ENCODE results near the gene CGGBP1. TPM values are rescaled to one million over a fixed set of nuclear protein-coding genes. Genes with fewer than 3 reads are reported as not detected.

Gene CGGBP1
- total RNA-seq, 1 experiment from 2014 or later, result 48.6 TPM

DNA sequence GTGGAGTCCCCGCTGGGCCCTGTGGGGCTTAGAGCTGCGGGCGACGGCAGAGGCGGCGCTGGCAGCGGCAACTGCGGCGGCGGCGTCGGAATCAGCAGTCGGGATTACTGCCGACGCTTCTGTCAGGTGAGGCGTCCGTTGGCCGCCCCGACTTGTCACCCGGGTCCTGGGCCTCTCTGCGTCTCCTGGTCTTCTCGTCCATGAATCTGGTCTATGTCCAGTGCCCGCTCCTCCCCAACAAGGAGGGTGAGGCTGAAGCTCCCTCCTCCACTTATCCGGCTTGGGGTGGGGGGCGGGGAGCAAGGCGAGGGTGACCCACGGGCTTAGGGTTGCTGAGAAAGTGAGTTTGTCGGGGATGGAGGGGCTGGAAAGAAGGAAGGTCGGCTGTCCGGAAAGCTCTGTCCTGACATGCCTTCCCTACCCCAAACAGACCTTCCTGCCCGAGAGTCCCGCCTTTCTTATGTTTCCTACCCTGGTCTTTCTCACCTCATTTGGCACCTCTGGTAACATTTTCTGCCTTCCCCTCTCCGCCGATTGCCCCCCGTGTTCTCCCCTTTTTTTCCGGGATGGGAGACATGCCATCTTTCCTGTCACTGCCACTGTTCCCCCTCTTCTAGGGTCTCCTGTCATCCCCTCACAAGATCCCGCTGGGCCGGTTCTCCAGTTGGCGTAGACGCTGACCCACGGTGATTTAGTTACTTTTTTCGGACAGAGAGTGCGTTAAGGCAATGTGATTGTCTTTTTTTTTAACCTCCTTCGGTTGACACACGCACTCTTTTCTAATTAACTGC, 770 bp upstream of the CGGBP1 start:
- peaks cover 36% of the 10 kb centered on the region for H3K36me3 ChIP-seq
- DNase-seq (ENCODE audit: low read depth in 1 of 2, low spot score in 2 of 2), result no peak
- H3K4me3 ChIP-seq, result peak overlapping the region; percentile 82
- H3K27me3 ChIP-seq (replicated peaks), result no peaks in the 10 kb centered on the region
- H3K4me1 ChIP-seq (replicated peaks), result no peaks in the 10 kb centered on the region
- H3K9me3 ChIP-seq (replicated peaks), result no peaks in the 10 kb centered on the region
- peak overlapping the region; percentile 26 for H3K27ac ChIP-seq

DNA sequence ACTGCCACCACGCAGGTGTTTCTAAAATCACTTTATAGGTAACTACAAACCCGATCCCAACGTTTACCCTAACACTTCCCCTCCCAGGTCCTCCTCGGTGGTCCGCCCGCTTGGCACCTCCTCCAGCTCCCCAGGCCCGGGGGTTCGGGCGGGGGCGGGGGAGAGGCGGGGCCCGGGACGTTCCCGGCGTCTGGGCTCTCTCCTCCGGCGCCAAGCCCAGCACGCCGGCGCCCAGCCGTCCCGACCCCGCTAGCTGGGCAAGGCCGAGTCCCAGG, 562 bp downstream of the CGGBP1 start:
- Histone ChIP-seq H3K4me3 (peak overlapping the region; percentile 82), H3K27ac (peak overlapping the region; percentile 92), H3K36me3 (peaks cover 48% of the 10 kb centered on the region), H3K4me1 (replicated peaks) (no peaks in the 10 kb centered on the region), H3K9me3 (replicated peaks) (no peaks in the 10 kb centered on the region), H3K27me3 (replicated peaks) (no peaks in the 10 kb centered on the region)
- DNase-seq (ENCODE audit: low read depth in 1 of 2, low spot score in 2 of 2), result no peak

- H3K9me3 ChIP-seq (replicated peaks), result no peaks in the 10 kb centered on the region
- no peaks in the 10 kb centered on the region for H3K27me3 ChIP-seq (replicated peaks)
- peak overlapping the region; percentile 82 for H3K4me3 ChIP-seq
- peak overlapping the region; percentile 92 for H3K27ac ChIP-seq
- peaks cover 48% of the 10 kb centered on the region for H3K36me3 ChIP-seq
- H3K4me1 ChIP-seq (replicated peaks), result no peaks in the 10 kb centered on the region
- peak in 1 of 2 experiments; percentile 25 for DNase-seq (ENCODE audit: low read depth in 1 of 2, low spot score in 2 of 2)
Measured at GRCh38 chr3:88057630-88058305, 1.0 kb downstream of the CGGBP1 start.

DNA sequence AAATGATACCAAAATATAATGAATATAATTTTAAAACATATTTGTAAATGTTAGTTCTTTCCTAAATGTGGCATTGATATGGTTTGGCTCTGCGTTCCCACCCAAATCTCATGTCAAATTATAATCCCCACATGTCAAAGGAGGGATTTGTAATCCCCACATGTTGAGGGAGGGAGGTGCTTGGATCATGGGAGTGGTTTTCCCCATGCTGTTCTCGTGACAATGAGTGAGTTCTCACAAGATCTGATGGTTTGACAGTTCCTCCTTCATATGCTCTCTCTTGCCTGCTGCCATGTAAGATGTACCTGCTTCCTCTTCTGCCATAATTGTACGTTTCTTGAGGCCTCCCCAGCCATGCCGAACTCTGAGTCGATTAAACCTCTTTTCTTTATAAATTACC, 12.0 kb downstream of the CGGBP1 start:
- Histone ChIP-seq H3K27ac (no peak overlapping the region), H3K4me3 (no peak overlapping the region), H3K9me3 (replicated peaks) (no peaks in the 10 kb centered on the region), H3K27me3 (replicated peaks) (no peaks in the 10 kb centered on the region), H3K36me3 (no peaks in the 10 kb centered on the region), H3K4me1 (replicated peaks) (no peaks in the 10 kb centered on the region)
- DNase-seq (ENCODE audit: low read depth in 1 of 2, low spot score in 2 of 2), result no peak

DNA sequence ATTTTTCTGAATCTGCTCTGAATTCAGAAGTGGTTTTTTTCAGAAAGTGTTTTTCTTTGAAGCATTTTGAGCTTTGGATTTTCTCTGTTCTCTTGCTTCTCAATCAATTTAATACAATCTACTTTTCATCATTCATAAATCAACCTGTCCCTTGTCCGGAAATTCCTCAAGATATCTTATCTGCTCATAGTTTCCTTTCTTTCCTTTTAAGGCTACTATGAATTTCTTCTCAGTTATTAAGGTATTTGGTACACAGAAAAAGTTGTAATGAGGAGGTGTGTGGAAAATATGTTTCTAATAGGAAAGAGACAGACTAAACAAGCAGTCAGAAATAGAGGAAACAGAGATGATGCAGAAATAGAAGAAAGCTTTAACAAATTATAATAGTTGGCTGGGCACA, 14.4 kb downstream of the CGGBP1 start:
- Histone ChIP-seq H3K9me3 (replicated peaks) (no peaks in the 10 kb centered on the region), H3K4me1 (replicated peaks) (no peaks in the 10 kb centered on the region), H3K27ac (no peak overlapping the region), H3K27me3 (replicated peaks) (no peaks in the 10 kb centered on the region), H3K4me3 (no peak overlapping the region), H3K36me3 (no peaks in the 10 kb centered on the region)
- DNase-seq (ENCODE audit: low read depth in 1 of 2, low spot score in 2 of 2), result no peak

DNA sequence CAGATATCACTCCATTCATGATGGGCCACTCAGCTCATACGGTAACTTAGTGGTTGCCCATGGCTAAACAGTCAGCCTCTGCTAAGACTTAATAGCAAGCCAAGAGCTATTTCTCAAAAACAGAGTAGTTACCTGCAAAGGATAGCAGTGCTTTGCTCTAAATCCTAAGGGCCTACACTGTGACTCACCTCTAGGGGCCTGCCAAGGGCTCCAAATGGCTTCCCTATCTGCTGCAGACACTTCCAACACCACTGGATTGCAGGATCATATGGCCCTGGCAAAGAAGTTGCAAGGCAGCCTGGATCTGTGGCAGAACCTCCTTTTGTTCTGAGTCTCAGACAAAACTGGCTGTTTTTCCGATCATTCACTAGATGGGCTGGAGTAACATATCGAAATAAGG, 17.8 kb downstream of the CGGBP1 start:
- Histone ChIP-seq H3K4me1 (replicated peaks) (no peaks in the 10 kb centered on the region), H3K27ac (no peak overlapping the region), H3K4me3 (no peak overlapping the region), H3K36me3 (no peaks in the 10 kb centered on the region), H3K9me3 (replicated peaks) (no peaks in the 10 kb centered on the region), H3K27me3 (replicated peaks) (no peaks in the 10 kb centered on the region)
- no peak for DNase-seq (ENCODE audit: low read depth in 1 of 2, low spot score in 2 of 2)

DNA sequence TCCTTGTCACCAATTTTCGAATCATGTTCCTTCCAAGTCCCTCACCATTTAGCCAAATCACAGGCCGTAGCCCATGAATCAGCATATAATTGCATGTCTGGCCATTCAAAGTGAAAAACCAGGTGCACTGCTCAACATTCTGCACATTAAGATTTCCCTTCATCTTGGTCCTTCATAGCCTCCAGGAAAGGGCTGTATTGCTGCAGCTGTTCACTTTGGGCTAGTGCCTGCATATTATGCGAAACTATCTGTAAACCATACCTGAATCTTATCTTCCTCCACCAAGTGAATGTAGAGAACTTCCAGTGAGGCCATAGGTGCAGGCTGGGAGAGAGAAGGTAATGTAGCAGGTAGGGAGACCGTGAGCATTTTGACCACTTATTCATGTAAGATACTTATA, 18.3 kb downstream of the CGGBP1 start:
- no peaks in the 10 kb centered on the region for H3K36me3 ChIP-seq
- H3K4me1 ChIP-seq (replicated peaks), result no peaks in the 10 kb centered on the region
- no peaks in the 10 kb centered on the region for H3K9me3 ChIP-seq (replicated peaks)
- H3K4me3 ChIP-seq, result no peak overlapping the region
- H3K27ac ChIP-seq, result no peak overlapping the region
- no peaks in the 10 kb centered on the region for H3K27me3 ChIP-seq (replicated peaks)
- DNase-seq (ENCODE audit: low read depth in 1 of 2, low spot score in 2 of 2), result no peak

DNA sequence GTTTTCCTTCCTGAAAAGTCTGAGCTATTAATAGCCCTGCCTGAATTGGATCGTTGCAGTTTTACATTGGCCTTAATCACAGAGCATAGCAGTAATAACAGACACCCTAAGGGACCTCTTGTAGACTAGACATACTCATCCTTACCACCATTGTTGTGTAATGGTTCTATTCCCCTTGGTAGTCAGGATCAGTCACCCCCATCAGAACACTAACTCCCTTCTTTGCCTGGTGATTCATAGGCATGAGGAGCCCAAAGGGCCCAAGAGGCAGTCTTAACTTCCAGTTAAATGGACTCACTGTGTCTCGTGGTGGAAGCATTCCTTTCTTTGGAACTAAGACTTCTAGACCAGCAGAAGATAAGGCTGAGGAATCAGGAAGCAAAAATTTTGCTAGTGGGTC, 20.2 kb downstream of the CGGBP1 start:
- no peaks in the 10 kb centered on the region for H3K27me3 ChIP-seq (replicated peaks)
- H3K27ac ChIP-seq, result no peak overlapping the region
- DNase-seq (ENCODE audit: low read depth in 1 of 2, low spot score in 2 of 2), result no peak
- H3K4me1 ChIP-seq (replicated peaks), result no peaks in the 10 kb centered on the region
- no peaks in the 10 kb centered on the region for H3K36me3 ChIP-seq
- no peaks in the 10 kb centered on the region for H3K9me3 ChIP-seq (replicated peaks)
- H3K4me3 ChIP-seq, result no peak overlapping the region

GRCh38 chr3:88036221-88036620, 22.6 kb downstream of the CGGBP1 start:
- DNase-seq (ENCODE audit: low read depth in 1 of 2, low spot score in 2 of 2), result no peak

GRCh38 chr3:88034491-88035275, 24.1 kb downstream of the CGGBP1 start:
- no peaks in the 10 kb centered on the region for H3K27me3 ChIP-seq (replicated peaks)
- H3K4me1 ChIP-seq (replicated peaks), result peaks cover 4% of the 10 kb centered on the region; the same call in 1 of the 2 replicates
- no peaks in the 10 kb centered on the region for H3K36me3 ChIP-seq
- no peak for DNase-seq (ENCODE audit: low read depth in 1 of 2, low spot score in 2 of 2)
- H3K27ac ChIP-seq, result no peak overlapping the region
- H3K4me3 ChIP-seq, result no peak overlapping the region
- H3K9me3 ChIP-seq (replicated peaks), result no peaks in the 10 kb centered on the region

More at GRCh38 chr3:88036221-88036620, 22.6 kb downstream of the CGGBP1 start:
- no peak overlapping the region for H3K27ac ChIP-seq
- H3K36me3 ChIP-seq, result no peaks in the 10 kb centered on the region
- no peaks in the 10 kb centered on the region for H3K27me3 ChIP-seq (replicated peaks)
- no peak overlapping the region for H3K4me3 ChIP-seq
- peaks cover 4% of the 10 kb centered on the region; the same call in 1 of the 2 replicates for H3K4me1 ChIP-seq (replicated peaks)
- no peaks in the 10 kb centered on the region for H3K9me3 ChIP-seq (replicated peaks)

- DNase-seq (ENCODE audit: low read depth in 1 of 2, low spot score in 2 of 2), result no peak
Measured at GRCh38 chr3:88033808-88034207, 25.0 kb downstream of the CGGBP1 start.

DNA sequence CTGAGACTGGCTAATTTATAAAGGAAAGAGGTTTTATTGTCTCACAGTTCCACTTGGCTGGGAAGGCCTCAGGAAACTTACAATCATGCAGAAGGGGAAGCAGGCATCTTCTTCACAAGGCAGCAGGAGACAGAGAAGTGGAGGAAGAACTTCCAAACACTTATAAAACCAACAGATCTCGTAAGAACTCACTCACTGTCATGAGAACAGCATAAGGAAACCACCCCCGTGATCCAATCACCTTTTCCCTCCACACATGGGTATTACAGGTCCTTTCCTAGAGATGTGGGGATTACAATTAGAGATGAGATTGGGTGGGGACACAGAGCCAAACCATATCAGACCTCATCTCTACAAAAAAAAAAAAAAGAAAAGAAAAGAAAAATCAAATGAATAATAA, 25.7 kb downstream of the CGGBP1 start:
- Histone ChIP-seq H3K27me3 (replicated peaks) (no peaks in the 10 kb centered on the region), H3K27ac (no peak overlapping the region), H3K36me3 (no peaks in the 10 kb centered on the region)

More at GRCh38 chr3:88033808-88034207, 25.0 kb downstream of the CGGBP1 start:
- Histone ChIP-seq H3K9me3 (replicated peaks) (no peaks in the 10 kb centered on the region), H3K27ac (no peak overlapping the region), H3K4me1 (replicated peaks) (peaks cover 4% of the 10 kb centered on the region; the same call in 1 of the 2 replicates), H3K4me3 (no peak overlapping the region), H3K27me3 (replicated peaks) (no peaks in the 10 kb centered on the region), H3K36me3 (no peaks in the 10 kb centered on the region)

GRCh38 chr3:88032245-88032644, 26.6 kb downstream of the CGGBP1 start:
- Histone ChIP-seq H3K4me1 (replicated peaks) (peaks cover 4% of the 10 kb centered on the region; the same call in 1 of the 2 replicates), H3K36me3 (no peaks in the 10 kb centered on the region), H3K9me3 (replicated peaks) (no peaks in the 10 kb centered on the region), H3K27me3 (replicated peaks) (no peaks in the 10 kb centered on the region), H3K27ac (peak overlapping the region; percentile 17; the same call in 1 of the 2 replicates), H3K4me3 (peak overlapping the region; percentile 30)
- no peak for DNase-seq (ENCODE audit: low read depth in 1 of 2, low spot score in 2 of 2)

More for the DNA sequence above, 25.7 kb downstream of the CGGBP1 start:
- DNase-seq (ENCODE audit: low read depth in 1 of 2, low spot score in 2 of 2), result no peak
- Histone ChIP-seq H3K4me1 (replicated peaks) (peaks cover 4% of the 10 kb centered on the region; the same call in 1 of the 2 replicates), H3K4me3 (no peak overlapping the region), H3K9me3 (replicated peaks) (no peaks in the 10 kb centered on the region)
